H1 (cell line): ENCODE measurements around the gene MMD. TPM values are rescaled to one million over a fixed set of nuclear protein-coding genes. Genes with fewer than 3 reads are reported as not detected.

Source experiments
- CTCF ChIA-PET: fragments of 300-600 bp; sonication (Branson Sonifier 250); formaldehyde crosslinking; loops from one replicate; lab custom pipeline; 2021; ENCODE audit not compliant: partially characterized antibody; lab: Charles Lee
- POLR2A ChIA-PET: fragments of 300-600 bp; sonication (Branson Sonifier 250); formaldehyde crosslinking; loops from one replicate; lab custom pipeline; 2021; ENCODE audit warnings: inconsistent platforms; ENCODE audit not compliant: partially characterized antibody; lab: Charles Lee
- DNase-seq, 2 experiments: peaks; one replicate each; pipeline versions ENCODE4 v3.0.0 to v3.0.0-alpha.2; 2010 to 2022; ENCODE audit warnings: low spot score in 2 of 2, low read depth in 1 of 2, mixed read lengths in 1 of 2
- FAIRE-seq: peaks from 2 replicates; lab custom pipeline; 2011; peaks lifted over from hg19 to GRCh38; lab: Jason Lieb, UNC
- H2AFZ ChIP-seq: 2 replicates; pipeline ENCODE4 v1.8.1; 2012; ENCODE audit warnings: low read length, inconsistent platforms
- H2AK5ac ChIP-seq: 2 replicates; pipeline ENCODE4 v1.6.1; 2013; ENCODE audit warnings: low read depth, low read length
- H2BK120ac ChIP-seq: replicated peaks from 2 replicates; pipeline ENCODE3; 2013; ENCODE audit warnings: low read depth, low read length, inconsistent platforms
- H2BK12ac ChIP-seq: 2 replicates; pipeline ENCODE4 v1.6.1; 2013; ENCODE audit warnings: low read depth, low read length
- H2BK15ac ChIP-seq: 2 replicates; pipeline ENCODE4 v1.6.1; 2013; ENCODE audit warnings: low read length
- H2BK20ac ChIP-seq: 2 replicates; pipeline ENCODE4 v1.6.1; 2013; ENCODE audit warnings: low read length
- H2BK5ac ChIP-seq: 2 replicates; pipeline ENCODE4 v1.6.1; 2013; ENCODE audit warnings: low read depth, low read length
- H3K14ac ChIP-seq: 2 replicates; pipeline ENCODE4 v1.6.1; 2013; ENCODE audit warnings: inconsistent platforms; ENCODE audit not compliant: insufficient read length
- H3K18ac ChIP-seq: 2 replicates; pipeline ENCODE4 v1.6.1; 2013; ENCODE audit warnings: low read length; ENCODE audit errors: extremely low read depth
- H3K23ac ChIP-seq: 2 replicates; pipeline ENCODE4 v1.6.1; 2013; ENCODE audit warnings: inconsistent platforms; ENCODE audit not compliant: insufficient read length
- H3K23me2 ChIP-seq: 2 replicates; pipeline ENCODE4 v1.6.1; 2013; ENCODE audit warnings: low read depth, low read length
- H3K27ac ChIP-seq: 2 replicates; pipeline ENCODE4 v1.6.1; 2011; ENCODE audit warnings: low read depth, low read length, inconsistent platforms
- H3K27me3 ChIP-seq, 4 experiments: replicated peaks in 1 of 4; 1 replicate in 1 of 4; 2 replicates in 3 of 4; pipeline versions ENCODE4 v1.6.1 to v1.8.1; 2011 to 2013; ENCODE audit warnings: low read length in 3 of 4, mild to moderate bottlenecking in 3 of 4, inconsistent platforms in 2 of 4, mixed read lengths in 2 of 4, moderate library complexity in 1 of 4; ENCODE audit not compliant: control insufficient read depth in 3 of 4, insufficient read depth in 3 of 4; ENCODE audit errors: extremely low read depth in 1 of 4
- H3K36me3 ChIP-seq, 4 experiments: 2 replicates each; pipeline versions ENCODE4 v1.6.1 to v1.8.1; 2011 to 2013; ENCODE audit warnings: mild to moderate bottlenecking in 4 of 4, low read length in 3 of 4, moderate library complexity in 2 of 4, control low read depth in 1 of 4, inconsistent platforms in 1 of 4; ENCODE audit not compliant: insufficient read depth in 4 of 4, control insufficient read depth in 2 of 4
- H3K4ac ChIP-seq: replicated peaks from 2 replicates; pipeline ENCODE3; 2013; ENCODE audit warnings: low read length, low read depth, mixed read lengths, inconsistent platforms; ENCODE audit not compliant: insufficient read length
- H3K4me1 ChIP-seq, 4 experiments: replicated peaks in 1 of 4; 1 replicate in 1 of 4; 2 replicates in 3 of 4; pipeline versions ENCODE4 v1.6.1 to v1.8.1; 2011 to 2013; ENCODE audit warnings: low read length in 3 of 4, inconsistent platforms in 2 of 4, mixed read lengths in 1 of 4; ENCODE audit not compliant: insufficient read depth in 4 of 4, control insufficient read depth in 3 of 4
- H3K4me2 ChIP-seq, 2 experiments: 2 replicates each; pipeline versions ENCODE4 v1.6.1 to v1.8.1; 2011 to 2013; ENCODE audit warnings: low read depth in 2 of 2, low read length in 2 of 2, control low read depth in 1 of 2, inconsistent platforms in 1 of 2, mild to moderate bottlenecking in 1 of 2; ENCODE audit not compliant: insufficient read depth in 1 of 2
- H3K4me3 ChIP-seq, 4 experiments: fragments of 200-600, 300-600 bp in 1 of 4; sonication (generic), shearing (Covaris generic), sonication (Bioruptor Twin) in 1 of 4; 2 replicates each; pipeline versions ENCODE4 v1.5.1 to v1.8.1; 2011 to 2016; ENCODE audit warnings: low read length in 4 of 4, low read depth in 3 of 4, control low read depth in 2 of 4, inconsistent platforms in 2 of 4, mild to moderate bottlenecking in 2 of 4, mixed read lengths in 1 of 4, moderate library complexity in 1 of 4; ENCODE audit not compliant: insufficient read depth in 2 of 4; ENCODE audit errors: extremely low read depth in 1 of 4
- H3K56ac ChIP-seq: replicated peaks from 2 replicates; pipeline ENCODE3; 2013; ENCODE audit warnings: low read depth, mild to moderate bottlenecking, mixed read lengths, low read length, inconsistent platforms; ENCODE audit not compliant: insufficient read length
- H3K79me1 ChIP-seq: 2 replicates; pipeline ENCODE4 v1.6.1; 2013; ENCODE audit warnings: low read depth, low read length, control low read depth
- H3K79me2 ChIP-seq, 2 experiments: 2 replicates each; pipeline versions ENCODE4 v1.6.1 to v1.8.1; 2012 to 2013; ENCODE audit warnings: low read length in 2 of 2, mild to moderate bottlenecking in 2 of 2, inconsistent platforms in 1 of 2; ENCODE audit not compliant: insufficient read depth in 2 of 2, control insufficient read depth in 1 of 2
- H3K9ac ChIP-seq, 4 experiments: replicated peaks in 1 of 4; 1 replicate in 1 of 4; 2 replicates in 3 of 4; pipeline versions ENCODE4 v1.6.1 to v1.8.1; 2011 to 2013; ENCODE audit warnings: low read depth in 3 of 4, low read length in 3 of 4, control low read depth in 2 of 4, mild to moderate bottlenecking in 2 of 4, moderate library complexity in 2 of 4, inconsistent platforms in 1 of 4; ENCODE audit errors: extremely low read depth in 1 of 4
- H3K9me3 ChIP-seq, 2 experiments: 2 replicates each; pipeline versions ENCODE4 v1.6.1 to v1.8.1; 2012 to 2013; ENCODE audit warnings: mild to moderate bottlenecking in 2 of 2, moderate library complexity in 2 of 2, control low read depth in 1 of 2, inconsistent platforms in 1 of 2, low read depth in 1 of 2, low read length in 1 of 2, mixed read lengths in 1 of 2; ENCODE audit not compliant: insufficient read depth in 2 of 2
- H4K20me1 ChIP-seq, 2 experiments: replicated peaks in 1 of 2; 2 replicates each; pipeline versions ENCODE3 to v1.8.1; 2011 to 2013; ENCODE audit warnings: inconsistent platforms in 2 of 2, low read length in 2 of 2, mild to moderate bottlenecking in 1 of 2; ENCODE audit not compliant: insufficient read depth in 2 of 2, control insufficient read depth in 1 of 2
- H4K5ac ChIP-seq: 2 replicates; pipeline ENCODE4 v1.6.1; 2013; ENCODE audit warnings: low read length, low read depth, mixed read lengths, inconsistent platforms; ENCODE audit not compliant: insufficient read length
- H4K8ac ChIP-seq: 2 replicates; pipeline ENCODE4 v1.8.0; 2013; ENCODE audit warnings: mild to moderate bottlenecking, moderate library complexity, low read length, inconsistent platforms; ENCODE audit not compliant: insufficient read depth; ENCODE audit errors: extremely low read depth
- H4K91ac ChIP-seq: replicated peaks from 2 replicates; pipeline ENCODE3; 2013; ENCODE audit warnings: low read length, mixed read lengths, inconsistent platforms; ENCODE audit not compliant: insufficient read length
- BACH1 ChIP-seq: IDR thresholded peaks from 2 replicates; pipeline ENCODE4 v1.6.1; 2012; ENCODE audit warnings: low read length, improper control_type of control experiment
- CBX8 ChIP-seq: fragments of 300-800, 300-1000 bp; sonication (generic); IDR thresholded peaks from 2 replicates; pipeline ENCODE4 v1.7.1; 2016; ENCODE audit warnings: low read depth, low read length, borderline replicate concordance
- CHD2 ChIP-seq: IDR thresholded peaks from 2 replicates; pipeline ENCODE4 v1.6.1; 2012; ENCODE audit warnings: low read length, improper control_type of control experiment
- FOSL1 ChIP-seq: IDR thresholded peaks from 2 replicates; pipeline ENCODE4 v1.6.1; 2011; ENCODE audit warnings: mild to moderate bottlenecking, low read depth, low read length, moderate library complexity; ENCODE audit not compliant: insufficient read depth
- GTF2F1 ChIP-seq: IDR thresholded peaks from 2 replicates; pipeline ENCODE4 v1.6.1; 2012; ENCODE audit warnings: low read depth, low read length, improper control_type of control experiment, borderline replicate concordance
- HDAC2 ChIP-seq, 2 experiments: fragments of 300-600 bp in 1 of 2; sonication (generic) in 1 of 2; IDR thresholded peaks; 2 replicates each; pipeline ENCODE4 v1.6.1; 2011 to 2012; ENCODE audit warnings: low read depth in 2 of 2, low read length in 2 of 2, mild to moderate bottlenecking in 2 of 2, moderate library complexity in 2 of 2, borderline replicate concordance in 1 of 2, inconsistent platforms in 1 of 2
- HDAC6 ChIP-seq: IDR thresholded peaks from one replicate; pipeline ENCODE4 v1.7.1; 2012; ENCODE audit warnings: low read depth, mild to moderate bottlenecking, inconsistent platforms, low read length, moderate library complexity
- NANOG ChIP-seq: IDR thresholded peaks from 2 replicates; pipeline ENCODE4 v1.6.1; 2011; ENCODE audit warnings: low read length, low read depth, mild to moderate bottlenecking, inconsistent platforms; ENCODE audit not compliant: insufficient read depth, poor library complexity, severe bottlenecking
- RFX5 ChIP-seq: IDR thresholded peaks from 2 replicates; pipeline ENCODE4 v1.6.1; 2011; ENCODE audit warnings: low read depth, low read length, improper control_type of control experiment, borderline replicate concordance
- RNF2 ChIP-seq: fragments of 200-900, 300-1000 bp; sonication (generic); IDR thresholded peaks from 2 replicates; pipeline ENCODE4 v1.7.1; 2016; ENCODE audit warnings: borderline replicate concordance, low read depth, mild to moderate bottlenecking, antibody characterized with exemption, low read length; ENCODE audit not compliant: poor library complexity, severe bottlenecking; ENCODE audit errors: missing control alignments
- SIRT6 ChIP-seq: IDR thresholded peaks from one replicate; pipeline ENCODE4 v1.7.1; 2012; ENCODE audit warnings: low read length, inconsistent platforms
- SP2 ChIP-seq: IDR thresholded peaks from 2 replicates; pipeline ENCODE4 v1.6.1; 2012; ENCODE audit warnings: mild to moderate bottlenecking, low read length, inconsistent platforms
- TCF12 ChIP-seq: IDR thresholded peaks from 2 replicates; pipeline ENCODE4 v1.6.1; 2011; ENCODE audit warnings: low read depth, mild to moderate bottlenecking, low read length
- WGBS, 2 experiments: shearing (Covaris generic) in 1 of 2; methylation state at CpG; one replicate each; pipeline versions ENCODE4 v1.1.6 to v1.1.7; 2013 to 2015; ENCODE audit warnings: low lambda C conversion rate in 2 of 2, mixed read lengths in 2 of 2, inconsistent platforms in 1 of 2, low coverage in 1 of 2, missing lambda C conversion rate in 1 of 2; ENCODE audit not compliant: insufficient replicate concordance in 2 of 2, insufficient coverage in 1 of 2, insufficient read length in 1 of 2; ENCODE audit errors: extremely low coverage in 1 of 2, missing lambda C conversion rate in 1 of 2; 5-methylcytosine and 5-hydroxymethylcytosine counted together
- polyA plus RNA-seq, 7 experiments: library from polyadenylated mRNA; depleted of rRNA in 3 of 7; stranded (reverse) in 5 of 7; unstranded in 2 of 7; fragments of >200 nt in 5 of 7; fragments of 200-250 nt in 2 of 7; gene quantifications; 1 replicate in 5 of 7; 2 replicates in 1 of 7; 4 replicates in 1 of 7; pipeline versions ENCODE4 v1.2.1 to v1.2.3, GENCODE V29; 2011 to 2013; ENCODE audit warnings: missing spikeins in 2 of 7, mixed read lengths in 2 of 7
- total RNA-seq: library from RNA; stranded (reverse); fragmentation: NEBNext Ultra II Directional; extraction: Animal tissue kit (Norgen Biotek cat#: 25700); gene quantifications from 2 replicates; pipeline ENCODE4 v1.2.1, GENCODE V29; 2021
- TF ChIP-seq, protein P1 (sequence below): IDR thresholded peaks from 2 replicates; pipeline ENCODE4 v1.6.1; 2011; ENCODE audit warnings: low read depth, mild to moderate bottlenecking, low read length; ENCODE audit not compliant: insufficient read depth

Gene MMD
- total and polyA plus RNA-seq, 2 of the 8 experiments (the other 6 are each of a cell fraction or from before 2014, with no cell fraction given): 28.2 to 37.8 TPM

DNA sequence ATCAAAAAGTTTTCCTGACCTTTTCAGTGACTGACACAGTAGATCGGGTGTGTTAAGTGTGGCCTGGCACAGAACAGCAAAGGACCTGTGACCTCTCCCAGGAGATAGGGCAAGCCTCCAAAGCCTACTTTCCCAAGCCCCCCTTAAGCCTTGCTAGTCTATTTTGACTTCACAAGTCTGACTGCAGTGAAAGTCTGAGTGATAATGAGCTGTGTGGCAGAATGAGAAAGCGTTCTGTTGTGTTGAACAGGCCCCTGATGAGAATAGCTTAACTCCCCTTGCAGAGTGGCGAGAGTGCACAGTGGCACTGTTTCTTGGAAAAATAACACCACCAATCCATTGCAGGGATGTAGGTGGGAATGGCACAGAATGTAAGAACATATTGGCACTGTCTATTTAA, 32.8 kb downstream of the MMD start:
- Histone ChIP-seq H2BK20ac (no peak overlapping the region), H3K79me2 (no peaks in the 10 kb centered on the region), H3K9ac (no peak overlapping the region), H2BK5ac (no peak overlapping the region), H4K5ac (no peak overlapping the region), H3K4me2 (no peak overlapping the region), H3K79me1 (no peaks in the 10 kb centered on the region), H3K23ac (no peak overlapping the region), H2AFZ (0 out of 2 replicates have a peak overlapping the region, but pooled peaks have one; percentile 0), H4K20me1 (no peaks in the 10 kb centered on the region), H2BK12ac (no peak overlapping the region), H3K23me2 (no peaks in the 10 kb centered on the region), H3K4me3 (no peak overlapping the region), H3K27ac (no peak overlapping the region), H4K91ac (no peak overlapping the region), H3K27me3 (no peaks in the 10 kb centered on the region), H3K18ac (no peak overlapping the region), H3K14ac (no peak overlapping the region), H3K4me1 (no peaks in the 10 kb centered on the region), H3K36me3 (peaks cover 0 to 12% (median 2%) of the 10 kb centered on the region in 4 experiments; a peak in 2 of 8 replicates), H4K8ac (no peak overlapping the region), H3K9me3 (no peaks in the 10 kb centered on the region), H2AK5ac (no peak overlapping the region), H3K56ac (no peak overlapping the region), H2BK120ac (no peak overlapping the region), H2BK15ac (no peak overlapping the region), H3K4ac (no peak overlapping the region)
- FAIRE-seq (no peak), DNase-seq (no peak)
- ChIA-PET CTCF (interaction anchor here (0.8 to 1.7 kb wide), 8 partner anchors 10 to 396 kb away, joined by 3 to 5 read pairs (median 4); no protein-coding TSS in a partner anchor), POLR2A (no interaction called here)
- 98% methylated on average over 3 of the region's 3 CpGs; no CpG with 5 or more reads in 1 of the 2 experiments for WGBS, 2 experiments
- TF ChIP-seq CHD2 (no peak), SIRT6 (no peak), GTF2F1 (no peak), RFX5 (no peak), HDAC6 (no peak), BACH1 (no peak), RNF2 (no peak), HDAC2 (IDR thresholded peaks at IDR 0.05; ENCODE audit: borderline replicate concordance in 1 of 2, low read depth in 2 of 2, low read length in 2 of 2) (no peak), TCF12 (no peak), FOSL1 (no peak), CBX8 (no peak), NANOG (no peak), SP2 (no peak)
- TF ChIP-seq, protein P1, sequence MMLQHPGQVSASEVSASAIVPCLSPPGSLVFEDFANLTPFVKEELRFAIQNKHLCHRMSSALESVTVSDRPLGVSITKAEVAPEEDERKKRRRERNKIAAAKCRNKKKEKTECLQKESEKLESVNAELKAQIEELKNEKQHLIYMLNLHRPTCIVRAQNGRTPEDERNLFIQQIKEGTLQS: no peak
